Femur (tissue), 1 donor: ENCODE measurements around the gene ZNF729.
"Not testable (repeated sequence)": the region's sequence is repeated elsewhere in the genome, so short reads cannot be mapped to it uniquely, and the experiment has no call there.

Experiments used
- DNase-seq: peaks from one replicate; pipeline ENCODE4 v3.0.0-alpha.2; 2017

ZNF729 gene

DNA sequence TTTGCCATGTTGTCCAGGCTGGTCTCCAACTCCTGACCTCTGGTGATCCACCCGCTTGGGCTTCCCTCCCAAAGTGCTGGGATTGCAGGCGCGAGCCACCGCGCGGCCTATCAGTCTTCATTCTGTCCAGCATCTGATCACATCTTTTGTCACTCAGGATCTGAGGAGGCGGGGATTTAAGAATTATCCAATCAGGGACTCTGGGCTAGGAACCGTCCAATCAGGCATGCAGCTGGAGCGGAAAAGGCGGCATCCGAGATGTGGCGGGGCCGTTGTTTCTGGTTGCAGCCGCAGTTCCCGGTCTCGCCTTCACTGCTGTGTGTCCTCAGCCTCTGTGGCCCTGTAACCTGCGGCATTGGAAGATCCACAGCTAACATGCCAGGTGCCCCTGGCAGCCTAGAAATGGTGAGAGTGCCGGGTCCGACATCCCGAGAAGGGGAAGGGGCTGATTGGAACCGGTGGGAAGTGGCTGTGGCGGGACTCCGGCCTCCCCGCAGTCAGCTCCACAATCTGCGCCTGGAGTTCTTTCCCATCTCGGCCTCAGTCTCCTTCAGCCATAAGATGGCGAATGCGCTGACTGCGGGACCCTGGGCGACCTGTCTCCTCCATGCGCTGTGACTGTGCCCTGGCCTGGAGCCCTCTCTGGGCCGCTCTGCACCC lies at the start of gene ZNF729:
TSS of gene ZNF729 (plus strand) at position 291 of the 660 bp plus-strand sequence. CDS start at position 376, 85 bp downstream.
- peak; percentile 18 for DNase-seq

DNA sequence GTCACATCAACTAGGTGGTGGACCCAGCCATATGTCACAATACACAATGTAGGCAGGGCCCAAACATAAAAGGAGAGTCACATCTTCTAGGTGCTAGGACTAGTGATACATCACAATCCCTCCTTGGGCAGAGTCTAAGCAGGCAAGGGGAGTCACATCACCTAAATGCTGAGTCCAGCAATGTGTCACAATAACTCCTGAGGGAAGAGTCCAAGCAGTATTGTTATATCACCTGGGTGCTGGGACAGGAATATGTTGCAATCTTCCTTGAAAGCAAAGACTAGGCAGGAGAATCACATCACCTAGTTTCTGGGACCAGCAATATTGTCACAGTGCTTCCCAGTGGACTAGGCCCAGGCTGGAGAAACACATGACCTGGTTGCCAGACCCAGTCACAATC lies 29.4 kb upstream of the ZNF729 start:
- no peak for DNase-seq

DNA sequence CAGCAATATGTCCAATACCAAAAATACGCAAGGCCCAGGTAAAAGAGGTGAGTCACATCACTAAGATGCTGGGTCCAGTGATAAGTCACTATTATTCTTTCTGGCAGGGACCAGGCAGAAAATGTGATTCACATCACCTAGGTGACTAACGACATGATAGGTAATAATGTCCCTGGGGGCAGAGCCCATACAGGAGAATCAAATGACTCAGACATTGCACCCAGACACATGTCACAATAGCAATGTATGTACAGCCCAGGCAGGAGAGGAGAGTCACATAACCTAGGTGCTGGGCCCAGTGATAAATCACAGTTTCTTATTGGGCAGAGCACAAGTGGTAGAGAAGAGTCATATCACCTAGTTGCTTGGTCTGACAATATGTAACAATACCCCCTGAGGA lies 28.9 kb upstream of the ZNF729 start:
- DNase-seq = no peak

DNA sequence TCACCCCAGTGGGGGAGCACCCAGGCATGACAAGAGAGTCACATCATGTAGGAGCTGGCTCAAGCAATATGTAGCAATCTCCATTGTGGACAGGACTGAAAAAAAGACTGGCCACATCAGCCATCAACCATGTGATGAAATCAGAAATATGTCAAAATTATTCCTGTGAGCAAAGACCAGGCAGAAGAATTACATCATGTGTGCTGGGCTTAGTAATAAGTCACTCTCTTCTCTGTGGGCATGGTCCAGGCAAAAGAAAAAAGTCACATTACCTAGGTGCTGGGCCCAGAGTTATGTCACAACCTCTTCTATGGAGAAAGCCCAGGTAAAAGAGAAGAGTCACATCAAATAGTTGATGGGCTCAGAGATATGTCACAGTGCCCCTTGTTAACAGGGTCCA lies 28.3 kb upstream of the ZNF729 start:
- DNase-seq = no peak

DNA sequence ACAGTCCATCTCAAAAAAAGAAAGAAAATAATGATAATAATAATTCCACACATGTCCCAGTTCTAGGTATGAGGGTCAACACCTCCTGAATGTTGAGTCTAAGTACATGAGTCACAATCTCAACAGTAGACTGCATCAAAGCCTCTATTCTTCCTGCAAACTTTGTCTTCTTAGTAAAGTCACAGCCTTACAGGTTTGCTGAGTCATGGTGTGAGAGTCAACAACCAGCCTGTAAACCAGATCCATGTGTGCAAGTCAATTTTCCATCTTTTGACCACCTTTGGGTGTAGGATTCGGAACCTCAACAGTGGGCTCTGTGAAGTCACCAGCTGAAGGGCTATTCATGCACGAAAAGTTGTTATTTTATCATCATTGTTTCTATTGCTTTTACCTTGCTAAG lies 25.7 kb upstream of the ZNF729 start:
- DNase-seq = no peak

DNA sequence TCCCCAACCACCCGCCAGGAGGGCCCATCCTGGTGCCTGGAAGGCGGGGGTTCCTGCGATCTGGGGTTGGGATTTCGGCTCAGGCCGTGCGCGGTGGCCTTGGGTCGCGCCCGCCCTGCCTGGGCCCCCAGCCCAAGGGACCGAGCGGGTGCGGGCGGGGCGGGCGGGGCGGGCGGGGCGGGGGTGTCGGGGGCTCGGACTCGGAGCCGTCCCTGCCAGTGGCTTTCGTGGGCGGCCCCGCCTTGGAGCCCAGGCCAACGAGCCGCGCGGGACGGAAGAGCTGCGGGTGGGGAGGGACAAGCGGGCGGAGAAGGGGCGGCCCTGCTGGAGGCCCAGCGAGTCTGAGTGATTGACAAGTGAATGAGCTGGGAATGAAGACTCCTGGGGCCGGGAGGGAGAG lies 24.6 kb upstream of the ZNF729 start:
- DNase-seq = no peak

DNA sequence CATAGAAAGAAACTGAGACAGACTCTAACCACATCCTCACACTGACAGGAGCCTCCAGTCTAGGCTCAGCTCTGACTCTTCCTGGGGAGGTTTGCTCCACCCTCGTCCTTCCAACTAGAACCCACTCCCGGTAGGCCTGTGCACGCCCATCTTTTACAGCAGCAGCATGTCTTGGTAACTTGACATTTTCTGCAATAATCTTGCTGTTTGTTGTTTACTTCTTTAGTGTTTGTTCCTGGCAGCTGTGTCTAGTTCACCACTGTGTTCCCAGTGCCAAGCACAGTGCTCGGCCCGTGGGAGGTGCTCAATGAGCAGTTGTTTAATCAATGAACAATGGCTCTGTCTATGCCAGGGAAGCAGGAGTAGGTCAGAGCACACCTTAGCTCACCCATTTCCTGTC lies 23.1 kb upstream of the ZNF729 start:
- DNase-seq = no peak

DNA sequence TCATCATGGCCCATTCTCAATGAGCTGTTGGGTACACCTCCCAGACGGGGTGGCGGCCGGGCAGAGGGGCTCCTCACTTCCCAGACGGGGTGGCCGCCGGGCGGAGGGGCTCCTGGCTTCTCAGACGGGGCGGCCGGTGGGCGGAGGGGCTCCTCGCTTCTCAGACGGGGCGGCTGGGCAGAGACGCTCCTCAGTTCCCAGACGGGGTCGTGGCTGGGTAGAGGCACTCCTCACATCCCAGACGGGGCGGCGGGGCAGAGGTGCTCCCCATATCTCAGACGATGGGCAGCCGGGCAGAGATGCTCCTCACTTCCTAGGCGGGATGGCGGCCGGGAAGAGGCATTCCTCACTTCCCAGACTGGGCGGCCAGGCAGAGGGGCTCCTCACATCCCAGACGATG lies 35.3 kb downstream of the ZNF729 start:
- not testable (repeated sequence) for DNase-seq

DNA sequence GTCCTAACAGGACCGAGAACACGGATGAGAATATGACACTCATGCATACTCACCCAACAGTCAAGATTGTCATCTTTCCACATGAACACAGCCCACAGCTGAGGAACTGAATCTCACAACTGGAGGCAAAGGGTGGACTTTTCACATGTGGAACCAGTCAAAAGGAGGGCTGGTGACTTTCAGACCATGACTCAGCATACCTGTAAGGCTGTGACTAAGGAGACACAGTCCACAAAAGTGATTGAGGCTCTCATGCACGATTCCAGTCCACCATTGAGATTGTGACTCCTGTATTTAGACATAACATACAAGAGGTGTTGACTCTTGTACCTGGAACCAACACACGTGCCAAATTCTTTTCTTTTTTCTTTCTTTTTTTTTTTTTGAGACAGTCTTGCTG lies 40.0 kb downstream of the ZNF729 start:
- no peak for DNase-seq

DNA sequence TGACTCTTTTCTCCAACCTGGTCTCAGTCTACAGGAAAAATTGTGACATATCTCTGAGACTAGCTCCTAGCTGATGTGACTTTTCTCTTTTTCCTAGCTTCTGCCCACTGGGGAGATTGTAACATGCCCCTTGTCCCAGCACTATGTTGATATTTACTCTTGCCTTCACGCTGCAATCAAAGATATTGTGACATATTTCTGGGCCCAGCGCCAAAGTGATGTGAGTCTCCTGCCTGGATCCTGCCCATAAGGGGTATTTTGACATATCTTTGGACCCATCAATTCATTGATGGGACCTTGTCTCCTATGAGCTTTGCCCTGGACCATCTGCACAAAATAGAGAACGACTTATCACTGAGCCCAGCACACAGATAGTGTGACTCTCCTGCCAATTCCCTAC lies 41.1 kb downstream of the ZNF729 start:
- DNase-seq = no peak

DNA sequence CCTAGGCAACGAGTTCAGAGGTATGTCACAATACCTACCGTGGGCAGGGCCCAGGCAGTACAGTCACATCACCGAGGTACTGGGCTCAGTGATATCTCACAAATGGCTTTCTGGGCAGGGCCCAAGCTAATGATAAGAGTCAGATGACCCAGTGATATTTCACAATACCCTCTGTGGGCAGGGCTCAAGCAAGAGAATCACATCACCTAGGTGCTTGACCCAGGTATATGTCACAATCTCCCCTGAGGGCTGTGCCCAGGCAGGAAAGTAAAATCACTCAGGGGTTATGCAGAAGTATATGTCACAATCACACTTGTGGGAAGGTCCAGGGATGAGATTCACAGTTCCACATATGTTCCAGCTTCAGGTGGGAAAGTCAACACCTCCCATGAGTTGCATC lies 45.3 kb downstream of the ZNF729 start:
- DNase-seq = no peak

DNA sequence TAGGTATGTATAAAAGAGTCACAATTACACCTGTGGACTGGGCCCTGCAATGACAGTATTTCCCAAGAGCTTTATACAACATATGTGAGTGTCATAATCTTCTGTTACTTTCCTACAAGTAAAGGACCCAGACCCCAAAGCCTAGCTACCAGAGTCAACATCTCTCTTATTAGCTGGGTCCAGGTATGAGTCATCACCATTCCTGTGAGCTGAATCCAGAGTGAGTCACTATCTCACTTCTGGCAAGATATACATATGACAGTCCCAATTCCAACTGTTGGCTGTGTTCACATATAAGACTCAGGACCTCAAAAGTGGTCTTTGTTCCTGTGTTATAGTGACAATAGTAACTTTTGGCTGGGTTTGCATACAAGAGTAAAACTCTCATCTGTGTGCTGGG lies 46.7 kb downstream of the ZNF729 start:
- no peak for DNase-seq

DNA sequence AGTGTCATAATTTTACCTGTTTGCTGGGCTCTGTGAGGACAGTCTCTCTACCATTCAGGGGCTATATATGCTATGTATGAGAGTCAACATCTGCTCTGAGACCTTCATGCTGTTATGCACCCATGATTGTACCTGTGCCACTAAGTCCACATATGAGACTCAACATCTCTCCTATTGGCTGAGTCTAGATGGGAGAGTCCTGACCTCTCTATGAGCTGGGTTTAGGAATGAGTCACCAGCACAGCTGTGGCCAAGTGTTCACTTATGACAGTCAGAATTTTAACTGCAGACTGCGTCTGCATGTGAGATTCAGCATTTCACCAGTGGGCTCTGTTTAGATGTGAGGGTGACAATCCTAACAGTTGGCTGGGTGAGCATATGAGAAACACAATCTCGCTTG lies 49.5 kb downstream of the ZNF729 start:
- no peak for DNase-seq

DNA sequence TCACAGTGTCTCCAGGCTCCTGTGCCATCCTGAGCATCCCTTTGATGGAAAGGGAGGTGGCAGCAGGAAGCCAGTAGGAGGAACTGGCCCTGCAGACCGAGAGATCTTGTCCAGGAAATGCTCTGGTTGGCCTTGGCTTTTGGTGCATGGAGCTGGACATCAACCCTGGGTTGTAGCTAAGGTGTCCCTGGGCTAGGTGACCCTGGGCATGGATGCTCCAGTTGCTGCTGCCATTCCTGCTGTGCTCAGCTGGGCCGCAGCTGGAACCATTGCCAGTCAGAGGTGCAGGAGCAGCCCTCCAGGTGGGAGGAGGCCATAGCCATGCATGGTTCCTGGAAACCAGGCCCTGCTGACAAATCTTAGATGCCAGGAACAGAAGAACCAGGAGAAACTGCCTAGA lies 68.4 kb downstream of the ZNF729 start:
- DNase-seq = no peak
